ENCODE measurements around the gene DLEC1. TPM values are rescaled to one million over a fixed set of nuclear protein-coding genes. Genes with fewer than 3 reads are reported as not detected.

DLEC1 gene
- total RNA-seq, 4 donors from 2014 or later = 1.5 to 2.8 (median 1.9) TPM; not detected in 1

DNA sequence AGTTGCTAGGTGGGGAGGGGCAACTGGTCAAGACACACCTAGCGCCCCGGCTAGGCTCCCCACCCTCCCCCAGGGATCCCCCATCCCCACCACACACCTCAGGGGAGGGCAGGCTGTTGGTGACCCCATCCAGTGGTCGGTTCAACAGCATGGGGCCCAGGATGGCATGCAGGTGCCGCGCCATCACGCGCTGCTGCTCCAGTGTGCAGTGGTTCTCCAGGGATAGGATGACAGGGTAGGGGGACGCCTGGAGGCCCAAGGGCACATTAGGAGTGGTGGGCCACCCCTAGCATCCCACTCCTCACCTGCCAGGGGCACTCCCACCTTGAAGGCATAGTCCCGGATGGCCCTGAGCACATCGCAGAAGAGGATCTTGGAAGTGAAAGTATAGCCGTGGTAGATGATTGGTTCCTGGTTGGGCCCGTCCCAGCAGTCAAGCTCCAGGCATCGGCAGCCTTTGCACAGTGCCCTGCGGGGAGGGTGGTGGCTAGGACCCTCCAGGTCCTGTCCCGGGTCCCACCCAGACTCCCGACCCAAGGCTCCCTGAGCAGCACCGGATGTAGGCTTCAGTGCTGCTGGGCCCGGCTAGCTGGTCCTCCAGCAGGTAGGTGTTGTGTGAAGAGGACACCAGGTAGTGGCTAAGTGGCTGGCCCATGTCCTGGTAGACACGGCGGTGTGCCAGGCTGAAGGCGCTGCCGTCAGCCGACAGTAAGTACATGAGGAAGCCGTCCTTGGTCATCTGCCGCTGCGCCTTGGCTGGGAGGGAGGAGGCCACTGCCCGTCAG is 29.0 kb upstream of the DLEC1 start:
- no peak for DNase-seq
- Histone ChIP-seq H3K4me3 (no peak overlapping the region), H3K4me1 (no peaks in the 10 kb centered on the region), H3K36me3 (no peaks in the 10 kb centered on the region), H3K9me3 (no peaks in the 10 kb centered on the region), H3K27me3 (no peaks in the 10 kb centered on the region), H3K27ac (no peak overlapping the region)
- TF ChIP-seq, protein P1, sequence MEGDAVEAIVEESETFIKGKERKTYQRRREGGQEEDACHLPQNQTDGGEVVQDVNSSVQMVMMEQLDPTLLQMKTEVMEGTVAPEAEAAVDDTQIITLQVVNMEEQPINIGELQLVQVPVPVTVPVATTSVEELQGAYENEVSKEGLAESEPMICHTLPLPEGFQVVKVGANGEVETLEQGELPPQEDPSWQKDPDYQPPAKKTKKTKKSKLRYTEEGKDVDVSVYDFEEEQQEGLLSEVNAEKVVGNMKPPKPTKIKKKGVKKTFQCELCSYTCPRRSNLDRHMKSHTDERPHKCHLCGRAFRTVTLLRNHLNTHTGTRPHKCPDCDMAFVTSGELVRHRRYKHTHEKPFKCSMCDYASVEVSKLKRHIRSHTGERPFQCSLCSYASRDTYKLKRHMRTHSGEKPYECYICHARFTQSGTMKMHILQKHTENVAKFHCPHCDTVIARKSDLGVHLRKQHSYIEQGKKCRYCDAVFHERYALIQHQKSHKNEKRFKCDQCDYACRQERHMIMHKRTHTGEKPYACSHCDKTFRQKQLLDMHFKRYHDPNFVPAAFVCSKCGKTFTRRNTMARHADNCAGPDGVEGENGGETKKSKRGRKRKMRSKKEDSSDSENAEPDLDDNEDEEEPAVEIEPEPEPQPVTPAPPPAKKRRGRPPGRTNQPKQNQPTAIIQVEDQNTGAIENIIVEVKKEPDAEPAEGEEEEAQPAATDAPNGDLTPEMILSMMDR (IDR thresholded peaks at IDR 0.05) = no peak
- TF ChIP-seq POLR2A (IDR thresholded peaks at IDR 0.05) = no peak
- intact Hi-C loops (cut with DNase I; ENCODE audit: low total_unique reads) = loop anchor here (10.0 kb wide), 1 partner anchor 155 kb away; no protein-coding TSS in a partner anchor

DNA sequence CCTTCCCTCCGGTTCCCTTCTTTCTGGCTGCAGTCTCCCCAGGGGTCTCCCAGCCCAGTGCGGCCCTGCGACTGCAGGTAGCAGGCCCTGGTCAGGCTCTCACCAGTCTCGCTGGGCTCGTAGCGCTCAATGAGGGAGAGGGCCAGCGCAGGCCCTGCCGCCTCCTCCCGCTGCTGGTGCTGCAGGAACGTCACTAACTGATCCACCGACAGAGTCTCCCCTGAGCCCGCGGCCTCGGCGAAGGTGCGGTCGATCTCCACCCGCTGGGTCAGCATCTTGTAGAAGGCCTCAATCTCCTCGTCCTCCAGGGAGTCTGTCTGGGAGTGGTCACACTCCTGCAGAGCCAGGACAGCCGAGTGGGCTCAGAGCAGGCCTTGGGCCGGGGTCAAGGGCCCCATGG is 27.9 kb upstream of the DLEC1 start:
- no peaks in the 10 kb centered on the region for H3K27me3 ChIP-seq
- no peaks in the 10 kb centered on the region for H3K9me3 ChIP-seq
- no peak for DNase-seq
- H3K4me1 ChIP-seq = no peaks in the 10 kb centered on the region
- intact Hi-C loops (cut with DNase I; ENCODE audit: low total_unique reads) = no loop called here
- TF ChIP-seq, protein P1 (IDR thresholded peaks at IDR 0.05) = no peak
- no peak for TF ChIP-seq POLR2A (IDR thresholded peaks at IDR 0.05)
- no peak overlapping the region for H3K4me3 ChIP-seq
- no peak overlapping the region for H3K27ac ChIP-seq
- H3K36me3 ChIP-seq = no peaks in the 10 kb centered on the region

DNA sequence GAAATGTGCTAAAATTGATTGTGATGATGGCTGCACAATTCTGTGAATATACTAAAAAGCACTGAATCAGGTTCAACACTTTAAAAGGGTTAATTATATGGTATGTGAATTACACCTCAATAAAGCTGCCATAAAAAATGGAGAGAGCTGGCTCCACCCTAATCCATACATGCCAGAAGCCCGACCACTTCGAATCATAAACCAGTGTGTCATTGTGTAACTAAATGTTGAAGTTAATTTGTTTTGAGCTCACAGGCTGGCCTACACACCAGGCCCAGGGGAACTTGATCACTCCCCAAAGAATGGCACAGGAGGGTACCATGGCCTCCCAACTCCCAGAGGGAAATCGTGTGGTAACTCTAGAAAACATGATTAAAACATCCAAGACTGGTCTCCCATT is 23.5 kb upstream of the DLEC1 start:
- Histone ChIP-seq H3K36me3 (no peaks in the 10 kb centered on the region), H3K27ac (no peak overlapping the region), H3K4me1 (no peaks in the 10 kb centered on the region), H3K27me3 (no peaks in the 10 kb centered on the region), H3K9me3 (no peaks in the 10 kb centered on the region), H3K4me3 (no peak overlapping the region)
- no peak for DNase-seq
- intact Hi-C loops (cut with DNase I; ENCODE audit: low total_unique reads) = no loop called here
- TF ChIP-seq POLR2A (IDR thresholded peaks at IDR 0.05) = no peak
- TF ChIP-seq, protein P1 (IDR thresholded peaks at IDR 0.05) = no peak

DNA sequence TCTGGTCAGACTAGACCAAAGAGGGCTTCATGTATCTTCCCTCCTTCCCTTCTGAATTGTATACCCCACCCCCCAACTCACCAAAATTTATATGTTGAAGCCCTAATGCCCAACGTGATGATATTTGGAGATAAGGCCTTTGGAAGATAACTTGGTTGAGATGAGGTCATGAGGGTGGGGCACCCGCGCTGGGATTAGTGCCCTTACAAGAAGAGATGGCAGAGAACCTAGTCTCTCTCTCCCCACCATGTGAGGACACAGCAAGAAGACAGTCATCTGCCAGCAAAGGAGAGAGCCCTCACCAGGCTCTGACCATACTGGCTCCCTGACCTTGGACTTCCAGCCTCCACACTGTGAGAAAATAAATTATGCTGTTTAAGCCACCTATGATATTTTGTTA is 23.0 kb upstream of the DLEC1 start:
- Histone ChIP-seq H3K4me3 (no peak overlapping the region), H3K27me3 (no peaks in the 10 kb centered on the region), H3K9me3 (no peaks in the 10 kb centered on the region), H3K27ac (no peak overlapping the region), H3K36me3 (no peaks in the 10 kb centered on the region), H3K4me1 (no peaks in the 10 kb centered on the region)
- intact Hi-C loops (cut with DNase I; ENCODE audit: low total_unique reads) = no loop called here
- no peak for DNase-seq
- TF ChIP-seq, protein P1 (IDR thresholded peaks at IDR 0.05) = no peak
- no peak for TF ChIP-seq POLR2A (IDR thresholded peaks at IDR 0.05)

DNA sequence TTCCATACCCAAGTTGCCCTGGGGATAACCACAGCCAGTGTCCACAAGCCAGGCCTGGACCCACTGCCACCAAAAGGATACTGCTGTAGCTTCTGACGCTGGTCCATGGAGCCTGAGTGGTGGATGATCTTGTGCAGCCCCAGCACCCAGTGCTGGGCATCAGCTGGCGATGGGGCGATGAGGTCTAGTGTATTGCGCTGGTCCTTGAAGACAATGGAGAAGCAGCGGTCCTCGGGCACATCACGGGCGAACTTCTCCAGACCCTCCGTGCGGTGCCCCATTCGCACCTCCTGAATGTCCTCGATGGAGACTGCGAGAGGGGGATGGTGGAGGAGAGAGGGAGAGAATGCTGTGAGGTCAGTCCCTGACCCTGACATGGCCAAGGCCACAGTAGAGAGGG is 22.6 kb upstream of the DLEC1 start:
- TF ChIP-seq, protein P1 (IDR thresholded peaks at IDR 0.05) = no peak
- TF ChIP-seq POLR2A (IDR thresholded peaks at IDR 0.05) = no peak
- no peak overlapping the region for H3K4me3 ChIP-seq
- no peak overlapping the region for H3K27ac ChIP-seq
- H3K9me3 ChIP-seq = no peaks in the 10 kb centered on the region
- H3K27me3 ChIP-seq = no peaks in the 10 kb centered on the region
- intact Hi-C loops (cut with DNase I; ENCODE audit: low total_unique reads) = no loop called here
- no peaks in the 10 kb centered on the region for H3K4me1 ChIP-seq
- DNase-seq = no peak
- no peaks in the 10 kb centered on the region for H3K36me3 ChIP-seq
